Stimulated activated CD4-positive, alpha-beta T cell treated with anti-CD3 and anti-CD28 coated beads, TNF-alpha, amount 100 ng/mL, for 4 hours (primary cell): ENCODE measurements around the gene MYO18B.

ENCODE experiments used
- DNase-seq, 3 experiments: peaks; one replicate each; pipeline ENCODE4 v3.0.0-alpha.2; 2020; ENCODE audit warnings: low read depth in 3 of 3

The MYO18B gene

GRCh38 chr22:25711491-25711890 is 30.5 kb upstream of the MYO18B start:
- no peak for DNase-seq

GRCh38 chr22:25712661-25713400 is 29.2 kb upstream of the MYO18B start:
- no peak for DNase-seq

GRCh38 chr22:25714070-25714469 is 27.9 kb upstream of the MYO18B start:
- DNase-seq: no peak

- no peak for DNase-seq
Observed at GRCh38 chr22:25714739-25715138, 27.2 kb upstream of the MYO18B start.

- DNase-seq: no peak
Observed at GRCh38 chr22:25716637-25717036, 25.4 kb upstream of the MYO18B start.

- no peak for DNase-seq
Observed at GRCh38 chr22:25718135-25718840, 23.7 kb upstream of the MYO18B start.

GRCh38 chr22:25722223-25722622 is 19.8 kb upstream of the MYO18B start:
- no peak for DNase-seq

GRCh38 chr22:25722626-25723025 is 19.4 kb upstream of the MYO18B start:
- no peak for DNase-seq

GRCh38 chr22:25726241-25726640 is 15.7 kb upstream of the MYO18B start:
- DNase-seq: no peak

- no peak for DNase-seq
Observed at GRCh38 chr22:25728071-25728470, 13.9 kb upstream of the MYO18B start.

- no peak for DNase-seq
Observed at GRCh38 chr22:25729016-25729995, 12.7 kb upstream of the MYO18B start.

GRCh38 chr22:25735650-25736049 is 6.3 kb upstream of the MYO18B start:
- DNase-seq: no peak

- no peak for DNase-seq
Observed at GRCh38 chr22:25736378-25737011, 5.5 kb upstream of the MYO18B start.

GRCh38 chr22:25739659-25740344 is 2.2 kb upstream of the MYO18B start:
- DNase-seq: no peak

GRCh38 chr22:25742918-25743708 is 1.1 kb downstream of the MYO18B start:
- DNase-seq: no peak

- DNase-seq: no peak
Observed at GRCh38 chr22:25744694-25745093, 2.7 kb downstream of the MYO18B start.

GRCh38 chr22:25745341-25746011 is 3.5 kb downstream of the MYO18B start:
- no peak for DNase-seq

GRCh38 chr22:25746012-25746373 is 4.0 kb downstream of the MYO18B start:
- no peak for DNase-seq

GRCh38 chr22:25747245-25747944 is 5.4 kb downstream of the MYO18B start:
- DNase-seq: no peak
